SU-DHL-6 (cell line): Measurements from ENCODE around the gene FURIN.

Source experiments
- H2AFZ ChIP-seq: fragments of 200-600 bp; sonication (generic); 2 replicates; pipeline ENCODE4 v1.6.1; 2014; ENCODE audit warnings: low read depth, mild to moderate bottlenecking, moderate library complexity, mixed read lengths, antibody characterized with exemption, low read length; ENCODE audit not compliant: severe bottlenecking
- H3F3A ChIP-seq: fragments of 200-600 bp; shearing (Covaris generic); 2 replicates; pipeline ENCODE4 v1.6.0; 2016; ENCODE audit warnings: antibody characterized with exemption, mild to moderate bottlenecking; ENCODE audit not compliant: insufficient read depth
- H3K27ac ChIP-seq: fragments of 200-600 bp; sonication (generic); 2 replicates; pipeline ENCODE4 v1.5.1; 2016; ENCODE audit warnings: low read depth, mild to moderate bottlenecking, low read length, moderate library complexity, mixed read lengths
- H3K27me3 ChIP-seq: fragments of 200-600 bp; sonication (generic), shearing (Covaris generic); 2 replicates; pipeline ENCODE4 v1.6.0; 2014; ENCODE audit warnings: mild to moderate bottlenecking, low read length
- H3K36me3 ChIP-seq: fragments of 200-600 bp; sonication (generic); 2 replicates; pipeline ENCODE4 v1.6.1; 2014; ENCODE audit warnings: mild to moderate bottlenecking, low read length, mixed read lengths
- H3K4me2 ChIP-seq: fragments of 300-600, 200-600 bp; shearing (Covaris generic), sonication (generic); 2 replicates; pipeline ENCODE4 v1.6.0; 2014; ENCODE audit warnings: low read length, low read depth, mild to moderate bottlenecking; ENCODE audit not compliant: poor library complexity, severe bottlenecking
- H3K4me3 ChIP-seq: fragments of 200-600 bp; sonication (generic); 2 replicates; pipeline ENCODE4 v1.5.1; 2014; ENCODE audit warnings: antibody characterized with exemption, low read length, mild to moderate bottlenecking, mixed read lengths; ENCODE audit not compliant: insufficient read depth, poor library complexity, severe bottlenecking
- H3K79me2 ChIP-seq: fragments of 200-600 bp; sonication (generic); 2 replicates; pipeline ENCODE4 v1.6.1; 2014; ENCODE audit warnings: mild to moderate bottlenecking, low read length, moderate library complexity; ENCODE audit not compliant: insufficient read depth
- H3K9ac ChIP-seq: fragments of 200-600 bp; sonication (generic); 2 replicates; pipeline ENCODE4 v1.7.0; 2014; ENCODE audit warnings: mild to moderate bottlenecking, low read length
- H3K9me2 ChIP-seq: fragments of 200-600 bp; sonication (generic); replicated peaks from 2 replicates; pipeline ENCODE4 v1.6.1; 2014; ENCODE audit warnings: low read length; ENCODE audit not compliant: insufficient read depth
- H3K9me3 ChIP-seq: fragments of 200-600 bp; sonication (generic); 2 replicates; pipeline ENCODE4 v1.6.1; 2014; ENCODE audit warnings: low read length, mixed read lengths; ENCODE audit not compliant: insufficient read depth
- H4K20me1 ChIP-seq: fragments of 200-600 bp; sonication (generic); 2 replicates; pipeline ENCODE4 v1.6.1; 2014; ENCODE audit warnings: low read depth, mild to moderate bottlenecking, antibody characterized with exemption, low read length, moderate library complexity, mixed read lengths
- EZH2phosphoT487 ChIP-seq: fragments of 200-600 bp; sonication (generic), shearing (Covaris generic); conservative IDR thresholded peaks from 2 replicates; pipeline ENCODE4 v1.6.1; 2018; ENCODE audit warnings: mild to moderate bottlenecking, antibody characterized with exemption, low read length, moderate library complexity, mixed read lengths
- TF ChIP-seq, protein P1 (sequence below): fragments of 200-600 bp; sonication (generic); IDR thresholded peaks from one replicate; pipeline ENCODE4 v1.5.1; 2017; ENCODE audit warnings: antibody characterized with exemption, mild to moderate bottlenecking, low read length, moderate library complexity; ENCODE audit not compliant: insufficient read depth, poor library complexity, severe bottlenecking

The FURIN gene

DNA sequence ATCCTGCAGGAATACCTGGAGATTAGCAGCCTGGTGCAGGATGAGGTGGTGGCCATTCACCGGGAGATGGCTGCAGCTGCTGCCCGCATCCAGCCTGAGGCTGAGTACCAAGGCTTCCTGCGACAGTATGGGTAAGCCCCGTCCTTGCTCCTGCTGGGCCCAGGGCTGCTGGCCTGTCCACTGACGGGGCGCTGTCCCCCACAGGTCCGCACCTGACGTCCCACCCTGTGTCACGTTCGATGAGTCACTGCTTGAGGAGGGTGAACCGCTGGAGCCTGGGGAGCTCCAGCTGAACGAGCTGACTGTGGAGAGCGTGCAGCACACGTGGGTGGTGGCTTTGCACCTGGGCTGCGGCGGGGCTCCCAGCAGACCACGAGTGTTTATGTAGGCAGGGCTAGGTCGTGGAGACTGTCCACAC lies 20.9 kb downstream of the FURIN start:
- Histone ChIP-seq H3K4me2 (no peak overlapping the region), H3K9ac (no peak overlapping the region), H3K4me3 (no peak overlapping the region), H2AFZ (no peak overlapping the region), H4K20me1 (no peaks in the 10 kb centered on the region), H3K9me2 (no peaks in the 10 kb centered on the region), H3K9me3 (no peaks in the 10 kb centered on the region), H3K27me3 (no peaks in the 10 kb centered on the region), H3F3A (no peaks in the 10 kb centered on the region), H3K79me2 (no peaks in the 10 kb centered on the region), H3K36me3 (no peaks in the 10 kb centered on the region), H3K27ac (no peak overlapping the region)
- TF ChIP-seq, protein P1, sequence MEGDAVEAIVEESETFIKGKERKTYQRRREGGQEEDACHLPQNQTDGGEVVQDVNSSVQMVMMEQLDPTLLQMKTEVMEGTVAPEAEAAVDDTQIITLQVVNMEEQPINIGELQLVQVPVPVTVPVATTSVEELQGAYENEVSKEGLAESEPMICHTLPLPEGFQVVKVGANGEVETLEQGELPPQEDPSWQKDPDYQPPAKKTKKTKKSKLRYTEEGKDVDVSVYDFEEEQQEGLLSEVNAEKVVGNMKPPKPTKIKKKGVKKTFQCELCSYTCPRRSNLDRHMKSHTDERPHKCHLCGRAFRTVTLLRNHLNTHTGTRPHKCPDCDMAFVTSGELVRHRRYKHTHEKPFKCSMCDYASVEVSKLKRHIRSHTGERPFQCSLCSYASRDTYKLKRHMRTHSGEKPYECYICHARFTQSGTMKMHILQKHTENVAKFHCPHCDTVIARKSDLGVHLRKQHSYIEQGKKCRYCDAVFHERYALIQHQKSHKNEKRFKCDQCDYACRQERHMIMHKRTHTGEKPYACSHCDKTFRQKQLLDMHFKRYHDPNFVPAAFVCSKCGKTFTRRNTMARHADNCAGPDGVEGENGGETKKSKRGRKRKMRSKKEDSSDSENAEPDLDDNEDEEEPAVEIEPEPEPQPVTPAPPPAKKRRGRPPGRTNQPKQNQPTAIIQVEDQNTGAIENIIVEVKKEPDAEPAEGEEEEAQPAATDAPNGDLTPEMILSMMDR, result no peak
- TF ChIP-seq EZH2phosphoT487, result no peak

DNA sequence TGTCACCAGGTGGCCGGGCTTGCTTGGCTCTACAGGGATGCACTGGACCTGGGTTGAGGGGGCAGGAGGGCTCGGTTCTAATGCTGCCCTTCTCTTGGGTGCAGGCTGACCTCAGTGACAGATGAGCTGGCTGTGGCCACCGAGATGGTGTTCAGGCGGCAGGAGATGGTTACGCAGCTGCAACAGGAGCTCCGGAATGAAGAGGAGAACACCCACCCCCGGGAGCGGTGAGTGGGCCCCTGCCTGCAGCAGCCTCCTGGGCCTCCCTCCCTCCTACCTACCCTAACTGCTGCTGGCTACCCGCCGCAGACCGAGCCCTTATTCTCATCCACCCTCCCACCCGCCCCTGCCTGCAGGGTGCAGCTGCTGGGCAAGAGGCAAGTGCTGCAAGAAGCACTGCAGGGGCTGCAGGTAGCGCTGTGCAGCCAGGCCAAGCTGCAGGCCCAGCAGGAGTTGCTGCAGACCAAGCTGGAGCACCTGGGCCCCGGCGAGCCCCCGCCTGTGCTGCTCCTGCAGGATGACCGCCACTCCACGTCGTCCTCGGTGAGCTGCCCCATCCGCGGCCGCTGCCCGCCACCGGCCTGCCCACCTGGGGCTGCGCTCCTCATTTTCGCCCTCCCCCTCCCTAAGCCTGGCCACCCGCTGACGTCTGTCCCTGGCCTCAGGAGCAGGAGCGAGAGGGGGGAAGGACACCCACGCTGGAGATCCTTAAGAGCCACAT lies 21.5 kb downstream of the FURIN start:
- no peaks in the 10 kb centered on the region for H3K79me2 ChIP-seq
- no peaks in the 10 kb centered on the region for H3K9me2 ChIP-seq
- H3K4me2 ChIP-seq, result no peak overlapping the region
- no peaks in the 10 kb centered on the region for H4K20me1 ChIP-seq
- no peak for TF ChIP-seq EZH2phosphoT487
- TF ChIP-seq, protein P1, result no peak
- no peaks in the 10 kb centered on the region for H3K9me3 ChIP-seq
- H3F3A ChIP-seq, result no peaks in the 10 kb centered on the region
- H3K4me3 ChIP-seq, result no peak overlapping the region
- no peak overlapping the region for H2AFZ ChIP-seq
- H3K27me3 ChIP-seq, result no peaks in the 10 kb centered on the region
- H3K27ac ChIP-seq, result no peak overlapping the region
- H3K36me3 ChIP-seq, result no peaks in the 10 kb centered on the region
- H3K9ac ChIP-seq, result no peak overlapping the region

DNA sequence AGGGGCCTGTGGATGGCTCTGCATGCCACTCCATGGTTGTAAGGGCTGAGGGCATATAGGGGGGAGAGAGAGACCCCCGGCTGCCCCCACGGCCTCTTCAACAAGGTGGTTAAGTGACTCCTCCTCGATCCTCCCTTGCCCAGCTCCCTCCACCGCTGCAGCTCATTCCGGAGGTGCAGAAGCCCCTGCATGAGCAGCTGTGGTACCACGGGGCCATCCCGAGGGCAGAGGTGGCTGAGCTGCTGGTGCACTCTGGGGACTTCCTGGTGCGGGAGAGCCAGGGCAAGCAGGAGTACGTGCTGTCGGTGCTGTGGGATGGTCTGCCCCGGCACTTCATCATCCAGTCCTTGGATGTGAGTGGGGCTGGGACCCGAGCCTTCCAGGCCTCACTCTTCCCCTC lies 22.5 kb downstream of the FURIN start:
- H3K27ac ChIP-seq, result no peak overlapping the region
- no peaks in the 10 kb centered on the region for H3K79me2 ChIP-seq
- no peaks in the 10 kb centered on the region for H3K9me3 ChIP-seq
- H3K36me3 ChIP-seq, result no peaks in the 10 kb centered on the region
- no peaks in the 10 kb centered on the region for H4K20me1 ChIP-seq
- no peak overlapping the region for H3K9ac ChIP-seq
- H3F3A ChIP-seq, result no peaks in the 10 kb centered on the region
- TF ChIP-seq, protein P1, result no peak
- no peak for TF ChIP-seq EZH2phosphoT487
- H2AFZ ChIP-seq, result no peak overlapping the region
- no peaks in the 10 kb centered on the region for H3K27me3 ChIP-seq
- H3K4me3 ChIP-seq, result no peak overlapping the region
- H3K9me2 ChIP-seq, result no peaks in the 10 kb centered on the region
- H3K4me2 ChIP-seq, result no peak overlapping the region
